ENCODE measurements around the gene CYB5D1.

GRCh38 chr17:7814969-7815368 is 42.8 kb upstream of the CYB5D1 start:
- TF ChIP-seq CTCF (IDR thresholded peaks at IDR 0.05) (no peak), POLR2A (IDR thresholded peaks at IDR 0.05) (no peak)

All from body of pancreas (tissue), 4 donors.